Measurements from ENCODE around the gene KNG1. TPM values are rescaled to one million over a fixed set of nuclear protein-coding genes. Genes with fewer than 3 reads are reported as not detected.

Gene KNG1
- total RNA-seq = under 1 TPM in 2 of 6 donors, not detected in 4; 0.09 to 0.51 TPM
- polyA plus RNA-seq = under 1 TPM in 1 of 2 donors, not detected in 1; 0.14 TPM

DNA sequence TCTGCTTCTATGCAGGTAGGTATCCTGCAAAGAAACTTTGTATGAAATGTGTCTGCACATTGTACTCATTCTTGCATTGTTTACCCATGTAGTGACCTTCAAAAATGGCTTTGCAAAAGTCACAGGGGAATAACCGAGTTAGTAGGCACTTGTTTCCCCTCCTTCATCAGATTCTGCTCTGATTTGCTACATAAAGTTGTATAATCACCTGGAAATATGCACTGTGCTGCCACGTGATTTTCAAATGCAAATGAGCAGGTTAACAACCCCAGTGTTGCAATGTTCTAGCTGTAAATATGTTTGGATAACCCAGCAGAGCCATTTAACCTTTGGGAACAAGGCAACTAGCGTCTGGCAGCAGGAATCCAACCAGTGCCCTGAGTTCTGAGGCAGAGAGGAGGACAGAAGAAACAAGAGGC, at the start of gene KNG1:
Gene KNG1 (plus strand): TSS at position 321 of the 419 bp plus-strand sequence. CDS start 184 bp downstream, outside the sequence.
- Histone ChIP-seq H3K27me3 (no peaks in the 10 kb centered on the region), H3K4me1 (no peaks in the 10 kb centered on the region), H3K27ac (no peak within 1 kb of the TSS), H3K9me3 (no peaks in the 10 kb centered on the region), H3K36me3 (no peaks in the 10 kb centered on the region), H3K4me3 (no peak within 1 kb of the TSS)
- ATAC-seq (no peak), FAIRE-seq (no peak), DNase-seq (no peak)
- WGBS, 2 donors = 34 to 41% methylated on average over 3 of the region's 3 CpGs
- intact Hi-C loops (cut with DNase I) = no loop called here
- TF ChIP-seq, protein P1, sequence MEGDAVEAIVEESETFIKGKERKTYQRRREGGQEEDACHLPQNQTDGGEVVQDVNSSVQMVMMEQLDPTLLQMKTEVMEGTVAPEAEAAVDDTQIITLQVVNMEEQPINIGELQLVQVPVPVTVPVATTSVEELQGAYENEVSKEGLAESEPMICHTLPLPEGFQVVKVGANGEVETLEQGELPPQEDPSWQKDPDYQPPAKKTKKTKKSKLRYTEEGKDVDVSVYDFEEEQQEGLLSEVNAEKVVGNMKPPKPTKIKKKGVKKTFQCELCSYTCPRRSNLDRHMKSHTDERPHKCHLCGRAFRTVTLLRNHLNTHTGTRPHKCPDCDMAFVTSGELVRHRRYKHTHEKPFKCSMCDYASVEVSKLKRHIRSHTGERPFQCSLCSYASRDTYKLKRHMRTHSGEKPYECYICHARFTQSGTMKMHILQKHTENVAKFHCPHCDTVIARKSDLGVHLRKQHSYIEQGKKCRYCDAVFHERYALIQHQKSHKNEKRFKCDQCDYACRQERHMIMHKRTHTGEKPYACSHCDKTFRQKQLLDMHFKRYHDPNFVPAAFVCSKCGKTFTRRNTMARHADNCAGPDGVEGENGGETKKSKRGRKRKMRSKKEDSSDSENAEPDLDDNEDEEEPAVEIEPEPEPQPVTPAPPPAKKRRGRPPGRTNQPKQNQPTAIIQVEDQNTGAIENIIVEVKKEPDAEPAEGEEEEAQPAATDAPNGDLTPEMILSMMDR (IDR thresholded peaks at IDR 0.05) = no peak

DNA sequence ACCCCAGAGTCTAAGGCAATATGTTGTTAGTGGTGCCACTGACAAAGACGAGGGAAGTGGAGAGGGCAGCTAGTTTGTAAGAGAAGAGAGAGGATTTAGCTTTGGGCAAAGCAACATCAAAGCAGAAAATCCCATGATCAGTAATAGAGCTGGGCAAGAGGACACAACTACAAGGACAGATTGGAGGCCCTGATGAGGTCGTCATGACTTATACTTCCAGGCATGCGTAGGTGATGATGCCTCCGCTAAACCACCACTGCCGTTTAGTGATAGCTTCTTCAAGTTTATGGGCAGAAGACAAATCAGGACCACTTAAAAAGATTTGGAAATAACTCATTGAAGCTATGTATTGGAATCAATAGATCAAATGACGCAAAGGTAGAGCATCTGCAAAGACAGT, 48.7 kb upstream of the KNG1 start:
- 71 to 72% methylated on average over 6 of the region's 6 CpGs for WGBS, 2 donors
- Histone ChIP-seq H3K9me3 (no peaks in the 10 kb centered on the region), H3K27me3 (peaks cover 0 to 1% (median 0%) of the 10 kb centered on the region in 4 donors), H3K4me1 (no peaks in the 10 kb centered on the region), H3K36me3 (no peaks in the 10 kb centered on the region), H3K4me3 (no peak overlapping the region), H3K27ac (no peak overlapping the region)
- no peak for DNase-seq
- FAIRE-seq = no peak
- no peak for ATAC-seq
- intact Hi-C loops (cut with DNase I) = no loop called here
- TF ChIP-seq, protein P1 (IDR thresholded peaks at IDR 0.05) = no peak

DNA sequence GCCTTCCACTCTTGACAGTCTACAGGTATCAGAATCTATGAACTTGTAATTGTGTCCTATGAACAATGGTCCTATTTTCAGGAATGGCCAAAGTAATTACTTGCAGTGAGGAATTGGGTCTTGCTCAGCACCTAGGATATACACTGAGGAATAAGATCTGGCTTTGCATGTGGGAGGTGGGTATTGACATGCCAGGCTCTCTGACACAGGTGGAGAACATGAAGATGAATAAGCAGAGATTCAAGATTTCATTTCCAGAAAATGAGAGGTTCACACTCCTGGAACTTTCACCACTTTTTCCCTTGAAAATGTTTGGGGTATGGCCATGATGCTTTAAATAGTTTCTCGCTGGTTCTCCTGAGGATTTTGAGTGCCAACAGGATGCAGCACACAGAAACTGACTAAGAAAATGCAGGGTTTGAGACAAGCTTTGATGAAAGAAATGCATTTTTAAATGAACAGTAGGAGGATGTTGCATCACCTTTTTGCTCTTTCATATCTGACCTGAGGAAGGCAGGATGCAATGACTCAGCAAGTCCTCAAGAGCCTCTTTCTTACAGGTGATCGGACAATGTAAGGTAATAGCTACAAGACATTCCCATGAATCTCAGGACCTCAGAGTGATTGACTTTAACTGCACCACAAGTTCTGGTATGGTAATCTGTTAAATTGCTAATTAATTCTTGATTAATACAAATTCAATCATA, 47.6 kb upstream of the KNG1 start:
- Histone ChIP-seq H3K9me3 (no peaks in the 10 kb centered on the region), H3K4me3 (no peak overlapping the region), H3K27me3 (peaks cover 0 to 2% (median 0%) of the 10 kb centered on the region in 4 donors), H3K4me1 (no peaks in the 10 kb centered on the region), H3K27ac (no peak overlapping the region), H3K36me3 (no peaks in the 10 kb centered on the region)
- ATAC-seq = no peak
- DNase-seq = no peak
- TF ChIP-seq, protein P1 (IDR thresholded peaks at IDR 0.05) = no peak
- WGBS, 2 donors = 85 to 90% methylated on average over 2 of the region's 2 CpGs
- no peak for FAIRE-seq
- intact Hi-C loops (cut with DNase I) = no loop called here

DNA sequence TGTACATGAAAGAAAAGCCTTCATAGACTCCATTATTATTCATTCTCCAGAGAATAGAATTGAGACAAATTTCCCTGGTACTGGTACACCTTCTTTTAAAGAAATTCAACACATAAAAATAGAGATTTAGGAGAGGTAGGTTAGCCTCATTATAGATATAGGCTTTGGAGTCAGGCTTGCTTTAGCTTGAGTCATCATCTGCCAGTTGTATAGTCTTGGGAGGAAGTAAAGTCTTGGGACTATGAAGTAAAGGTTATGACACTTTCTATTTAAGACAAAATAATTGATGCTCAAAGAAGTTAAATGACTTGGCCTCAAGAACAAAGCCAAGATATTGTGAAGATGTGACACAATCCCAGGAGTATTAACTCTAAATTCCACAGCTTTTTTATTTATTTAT, 47.0 kb upstream of the KNG1 start:
- H3K27ac ChIP-seq = no peak overlapping the region
- FAIRE-seq (no peak), ATAC-seq (no peak), DNase-seq (no peak)
- intact Hi-C loops (cut with DNase I) = no loop called here
- no peaks in the 10 kb centered on the region for H3K9me3 ChIP-seq
- no peaks in the 10 kb centered on the region for H3K4me1 ChIP-seq
- H3K36me3 ChIP-seq = no peaks in the 10 kb centered on the region
- no peak overlapping the region for H3K4me3 ChIP-seq
- TF ChIP-seq, protein P1 (IDR thresholded peaks at IDR 0.05) = no peak
- H3K27me3 ChIP-seq = peaks cover 0 to 2% (median 0%) of the 10 kb centered on the region in 4 donors

DNA sequence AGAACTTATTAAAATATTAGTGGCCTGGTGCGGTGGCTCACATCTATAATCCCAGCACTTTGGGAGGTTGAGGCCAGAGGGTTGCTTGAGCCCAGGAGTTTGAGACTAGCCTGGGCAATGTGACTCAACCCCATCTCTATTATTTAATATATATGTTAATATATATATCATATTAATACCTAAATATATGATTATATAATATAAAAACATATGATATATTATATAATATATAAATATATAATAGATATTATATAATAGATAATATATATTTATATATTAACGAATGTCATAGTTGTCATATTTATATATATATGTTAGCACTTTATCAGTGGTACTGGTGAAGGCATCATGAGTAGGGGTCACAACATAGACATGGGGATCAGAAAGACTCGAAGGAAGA, 46.1 kb upstream of the KNG1 start:
- DNase-seq = no peak
- H3K27ac ChIP-seq = no peak overlapping the region
- ATAC-seq = no peak
- no peaks in the 10 kb centered on the region for H3K4me1 ChIP-seq
- no peaks in the 10 kb centered on the region for H3K36me3 ChIP-seq
- H3K4me3 ChIP-seq = no peak overlapping the region
- peaks cover 0 to 2% (median 0%) of the 10 kb centered on the region in 4 donors for H3K27me3 ChIP-seq
- no peak for FAIRE-seq
- TF ChIP-seq, protein P1 (IDR thresholded peaks at IDR 0.05) = no peak
- no peaks in the 10 kb centered on the region for H3K9me3 ChIP-seq
- intact Hi-C loops (cut with DNase I) = no loop called here
- WGBS, 2 donors = 83 to 91% methylated on average over 3 of the region's 3 CpGs
